ENCODE results near the gene FOXRED2.

Gene FOXRED2

GRCh38 chr22:36449596-36450175 is 57.2 kb downstream of the FOXRED2 start:
- DNase-seq (ENCODE audit: low spot score), result no peak

GRCh38 chr22:36447632-36448031 is 59.2 kb downstream of the FOXRED2 start:
- no peak for DNase-seq (ENCODE audit: low spot score)

- no peak for DNase-seq (ENCODE audit: low spot score)
These were observed 61.6 kb downstream of the FOXRED2 start for GRCh38 chr22:36445158-36445668.

- no peak for DNase-seq (ENCODE audit: low spot score)
These were observed 63.6 kb downstream of the FOXRED2 start for GRCh38 chr22:36443198-36443770.

- no peak for DNase-seq (ENCODE audit: low spot score)
These were observed 64.2 kb downstream of the FOXRED2 start for GRCh38 chr22:36442506-36443197.

- no peak for DNase-seq (ENCODE audit: low spot score)
These were observed 66.3 kb downstream of the FOXRED2 start for GRCh38 chr22:36440429-36441002.

GRCh38 chr22:36439481-36440271 is 67.2 kb downstream of the FOXRED2 start:
- DNase-seq (ENCODE audit: low spot score), result no peak

Data from hematopoietic multipotent progenitor cell treated with erythropoietin and hydrocortisone succinate and interleukin-3 and kit ligand, for 17 days (in vitro differentiated cells).